Left lung (tissue), 10 donors: ENCODE results near the gene SYNJ2. TPM values are rescaled to one million over a fixed set of nuclear protein-coding genes. Genes with fewer than 3 reads are reported as not detected.

Source experiments
- ATAC-seq: fragments of 200-7000 bp; cut with Tn5 transposase; one replicate; pipeline ENCODE4 v1.9.1; 2020; ENCODE audit warnings: moderate library complexity
- DNase-seq, 4 donors: peaks; one replicate each; pipeline ENCODE4 v3.0.0-alpha.2; 2013 to 2020
- H3K27ac ChIP-seq, 2 donors: fragments of 200-600 bp; sonication (generic) in 1 of 2; one replicate each; pipeline versions ENCODE4 v1.5.0 to v1.8.0; 2020 to 2021
- H3K27me3 ChIP-seq, 2 donors: fragments of 200-600 bp; sonication (generic) in 1 of 2; one replicate each; pipeline versions ENCODE4 v1.5.0 to v1.8.0; 2020 to 2021
- H3K36me3 ChIP-seq, 2 donors: fragments of 200-600 bp; sonication (generic) in 1 of 2; one replicate each; pipeline versions ENCODE4 v1.5.0 to v1.8.0; 2020 to 2021
- H3K4me1 ChIP-seq, 2 donors: fragments of 200-600 bp; one replicate each; pipeline ENCODE4 v1.8.0; 2021
- H3K4me3 ChIP-seq, 2 donors: fragments of 200-600 bp; sonication (generic) in 1 of 2; one replicate each; pipeline versions ENCODE4 v1.5.0 to v1.8.0; 2020 to 2021; ENCODE audit warnings: mild to moderate bottlenecking in 1 of 2
- H3K9me3 ChIP-seq, 2 donors: fragments of 200-600 bp; sonication (generic) in 1 of 2; one replicate each; pipeline versions ENCODE4 v1.5.0 to v1.8.0; 2020 to 2021
- CTCF ChIP-seq, 2 donors: fragments of 200-600 bp; sonication (generic) in 1 of 2; IDR thresholded peaks; one replicate each; pipeline versions ENCODE4 v1.5.0 to v1.8.0; 2021; ENCODE audit warnings: antibody characterized with exemption in 2 of 2
- intact Hi-C, 2 donors: fragments of 100-400 bp; cut with DNase I; formaldehyde crosslinking; loops; one replicate each; pipeline versions ENCODE4 v1.11.2 to v1.14.2; 2022
- polyA plus RNA-seq, 6 donors: library from polyadenylated mRNA; unstranded; fragments of 120-200 nt; gene quantifications; one replicate each; pipeline ENCODE4 v1.2.1, GENCODE V29; 2013; ENCODE audit not compliant: insufficient read length in 6 of 6
- total RNA-seq, 2 donors: library from RNA; stranded (reverse); fragmentation: NEBNext Ultra II Directional; extraction: Animal tissue kit (Norgen Biotek cat#: 25700); gene quantifications; one replicate each; pipeline ENCODE4 v1.2.1, GENCODE V29; 2021
- donor health status: DM: no; HTN: yes; CAD: no.
- donor health status: DM: no; HTN: no; CAD: no.

Gene SYNJ2
- total and polyA plus RNA-seq, 8 donors = 6.2 to 12.2 (median 7.5) TPM

GRCh38 chr6:158115508-158115907, 133.8 kb downstream of the SYNJ2 start:
- no peak for DNase-seq
- ATAC-seq = no peak
- TF ChIP-seq CTCF (IDR thresholded peaks at IDR 0.05) = no peak
- Histone ChIP-seq H3K36me3 (peaks cover 0 to 51% of the 10 kb centered on the region in 2 donors), H3K4me1 (no peaks in the 10 kb centered on the region), H3K27me3 (no peaks in the 10 kb centered on the region), H3K9me3 (no peaks in the 10 kb centered on the region), H3K4me3 (no peak overlapping the region), H3K27ac (no peak overlapping the region)
- intact Hi-C loops = no loop called here

DNA sequence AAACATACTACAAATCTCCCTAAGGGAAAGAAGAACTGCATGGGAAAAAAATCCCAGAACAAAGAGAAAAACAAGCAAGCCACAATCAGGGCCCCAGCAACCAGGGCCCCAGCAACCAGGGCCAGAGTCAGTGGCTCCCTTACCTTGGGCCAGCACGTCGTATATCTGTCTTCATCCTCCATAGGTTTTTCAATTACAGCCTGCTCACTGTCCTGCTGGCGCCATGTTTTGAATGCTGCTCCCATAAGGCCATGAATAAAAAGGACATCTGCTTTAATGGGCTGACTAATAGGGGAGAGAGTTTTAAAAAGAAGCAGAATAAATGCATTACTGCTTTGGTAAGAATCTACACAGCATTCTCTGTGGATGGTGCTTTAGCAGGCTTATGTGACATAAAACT, 137.2 kb downstream of the SYNJ2 start:
- no peak for ATAC-seq
- DNase-seq = no peak
- intact Hi-C loops = no loop called here
- no peak overlapping the region for H3K27ac ChIP-seq
- H3K9me3 ChIP-seq = no peaks in the 10 kb centered on the region
- no peak for TF ChIP-seq CTCF (IDR thresholded peaks at IDR 0.05)
- H3K4me1 ChIP-seq = no peaks in the 10 kb centered on the region
- peaks cover 0 to 34% of the 10 kb centered on the region in 2 donors for H3K36me3 ChIP-seq
- H3K4me3 ChIP-seq = no peak overlapping the region
- no peaks in the 10 kb centered on the region for H3K27me3 ChIP-seq

GRCh38 chr6:158121335-158121734, 139.7 kb downstream of the SYNJ2 start:
- H3K9me3 ChIP-seq = no peaks in the 10 kb centered on the region
- H3K4me1 ChIP-seq = no peaks in the 10 kb centered on the region
- ATAC-seq (no peak), DNase-seq (no peak)
- no peak for TF ChIP-seq CTCF (IDR thresholded peaks at IDR 0.05)
- H3K27ac ChIP-seq = no peak overlapping the region
- intact Hi-C loops = no loop called here
- peaks cover 0 to 32% of the 10 kb centered on the region in 2 donors for H3K36me3 ChIP-seq
- no peaks in the 10 kb centered on the region for H3K27me3 ChIP-seq
- no peak overlapping the region for H3K4me3 ChIP-seq

- Histone ChIP-seq H3K36me3 (peaks cover 0 to 35% of the 10 kb centered on the region in 2 donors), H3K4me3 (no peak overlapping the region), H3K4me1 (no peaks in the 10 kb centered on the region), H3K27ac (no peak overlapping the region), H3K9me3 (no peaks in the 10 kb centered on the region), H3K27me3 (no peaks in the 10 kb centered on the region)
- DNase-seq (peak in 1 of 4 donors; percentile 12), ATAC-seq (peak; percentile 69)
- intact Hi-C loops = no loop called here
- TF ChIP-seq CTCF (IDR thresholded peaks at IDR 0.05) = no peak
Observed at GRCh38 chr6:158122048-158122447, 140.4 kb downstream of the SYNJ2 start.

DNA sequence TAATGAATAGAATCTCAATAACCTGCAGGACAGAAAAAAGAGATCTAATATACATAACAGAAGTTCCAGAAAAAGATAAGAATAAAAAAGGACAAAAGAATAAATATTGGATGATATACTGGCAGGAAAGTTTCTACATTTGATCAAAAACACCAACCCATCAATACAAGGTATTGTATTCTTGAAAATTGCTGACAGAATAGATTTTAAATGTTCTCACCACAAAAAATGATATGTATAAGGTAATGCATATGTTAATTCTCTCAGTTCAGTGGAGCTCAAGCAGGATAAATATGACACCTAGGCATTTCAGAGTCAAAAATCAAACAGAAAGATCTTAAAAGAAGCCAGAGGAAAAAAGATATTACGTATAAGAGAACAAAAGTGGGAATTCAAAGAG, 142.6 kb downstream of the SYNJ2 start:
- Histone ChIP-seq H3K36me3 (peaks cover 0 to 29% of the 10 kb centered on the region in 2 donors), H3K27me3 (no peaks in the 10 kb centered on the region), H3K27ac (no peak overlapping the region), H3K4me1 (no peaks in the 10 kb centered on the region), H3K4me3 (no peak overlapping the region), H3K9me3 (no peaks in the 10 kb centered on the region)
- DNase-seq = no peak
- no peak for ATAC-seq
- TF ChIP-seq CTCF (IDR thresholded peaks at IDR 0.05) = no peak
- intact Hi-C loops = no loop called here
